Measurements from ENCODE around the gene GPRASP3.
"Not testable (repeated sequence)": the region's sequence is repeated elsewhere in the genome, so short reads cannot be mapped to it uniquely, and the experiment has no call there.

GPRASP3 gene

DNA sequence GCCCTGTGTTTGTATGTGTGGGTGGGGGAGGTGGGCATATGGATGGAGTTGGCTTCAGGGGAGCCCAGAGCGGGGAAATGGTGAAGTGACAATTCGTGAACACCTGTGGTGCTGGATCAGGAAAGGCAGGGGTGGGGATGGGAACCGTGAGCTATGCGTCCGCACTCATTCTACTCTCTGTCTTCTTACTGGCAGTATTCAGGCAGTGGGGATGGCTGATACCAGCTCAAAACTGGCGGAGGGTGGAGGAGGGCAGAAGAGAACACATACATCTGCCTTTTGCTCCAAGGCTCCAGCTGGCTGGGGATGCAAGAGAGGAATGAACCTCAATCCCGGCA, 595 bp downstream of the GPRASP3 start:
- not testable (repeated sequence) for H3K27me3 Mint-ChIP-seq (ENCODE audit: low read depth); H3K36me3 Mint-ChIP-seq (ENCODE audit: low read depth); DNase-seq (ENCODE audit: low spot score); H3K9me3 Mint-ChIP-seq; H3K27ac Mint-ChIP-seq; H3K4me1 Mint-ChIP-seq (ENCODE audit: low read depth)
- H3K4me3 Mint-ChIP-seq, result peak overlapping the region; percentile 94

- H3K27ac Mint-ChIP-seq, result no peak overlapping the region
- no peak overlapping the region for H3K4me3 Mint-ChIP-seq
- H3K27me3 Mint-ChIP-seq (ENCODE audit: low read depth), result no peaks in the 10 kb centered on the region
- H3K9me3 Mint-ChIP-seq, result no peaks in the 10 kb centered on the region
- no peak for DNase-seq (ENCODE audit: low spot score)
- H3K4me1 Mint-ChIP-seq (ENCODE audit: low read depth), result peaks cover 7% of the 10 kb centered on the region
- H3K36me3 Mint-ChIP-seq (ENCODE audit: low read depth), result no peaks in the 10 kb centered on the region
These were observed 2.9 kb downstream of the GPRASP3 start for GRCh38 chrX:102723456-102723855.

DNA sequence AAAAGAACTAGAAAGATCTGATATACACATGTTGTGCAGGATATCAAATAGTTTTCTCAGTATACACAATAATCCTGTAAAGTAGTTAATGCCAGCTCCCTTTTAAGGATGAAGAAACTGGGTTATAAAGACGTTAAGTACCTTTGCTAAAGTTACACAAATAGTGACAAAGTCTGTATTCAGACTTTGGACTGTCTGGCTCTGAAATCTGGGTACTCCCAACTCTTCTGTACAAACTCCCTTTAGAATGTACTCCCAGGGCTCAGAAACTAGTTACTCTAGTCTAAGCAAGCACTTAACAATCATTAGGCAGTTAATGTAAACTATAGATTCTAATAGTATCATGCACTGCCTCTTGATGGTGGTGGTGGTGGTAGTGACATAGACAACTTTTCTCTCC, 7.2 kb downstream of the GPRASP3 start:
- Mint-ChIP-seq H3K4me1 (ENCODE audit: low read depth) (no peaks in the 10 kb centered on the region), H3K4me3 (no peak overlapping the region), H3K36me3 (ENCODE audit: low read depth) (no peaks in the 10 kb centered on the region), H3K27me3 (ENCODE audit: low read depth) (no peaks in the 10 kb centered on the region), H3K27ac (no peak overlapping the region), H3K9me3 (no peaks in the 10 kb centered on the region)
- no peak for DNase-seq (ENCODE audit: low spot score)

DNA sequence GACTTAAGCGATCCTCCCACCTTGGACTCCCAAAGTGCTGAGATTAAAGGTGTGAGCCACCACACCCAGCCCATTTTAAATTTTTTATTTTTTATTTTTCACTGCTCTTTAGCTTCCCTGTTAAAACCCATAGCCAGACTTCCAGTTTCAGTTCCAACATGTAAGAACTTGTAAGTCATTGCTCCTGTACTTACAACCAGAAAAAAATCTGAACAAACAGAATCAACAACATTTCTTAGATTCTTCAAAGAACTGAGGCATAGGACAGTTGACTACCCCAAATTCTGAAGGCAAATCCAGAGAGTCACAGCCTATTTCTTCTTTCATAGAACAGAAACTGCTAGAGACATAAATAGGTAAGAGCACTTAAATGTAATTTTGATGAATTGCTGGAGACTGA, 8.1 kb downstream of the GPRASP3 start:
- Mint-ChIP-seq H3K9me3 (no peaks in the 10 kb centered on the region), H3K27ac (no peak overlapping the region), H3K4me3 (no peak overlapping the region), H3K36me3 (ENCODE audit: low read depth) (no peaks in the 10 kb centered on the region), H3K4me1 (ENCODE audit: low read depth) (no peaks in the 10 kb centered on the region), H3K27me3 (ENCODE audit: low read depth) (no peaks in the 10 kb centered on the region)
- no peak for DNase-seq (ENCODE audit: low spot score)

DNA sequence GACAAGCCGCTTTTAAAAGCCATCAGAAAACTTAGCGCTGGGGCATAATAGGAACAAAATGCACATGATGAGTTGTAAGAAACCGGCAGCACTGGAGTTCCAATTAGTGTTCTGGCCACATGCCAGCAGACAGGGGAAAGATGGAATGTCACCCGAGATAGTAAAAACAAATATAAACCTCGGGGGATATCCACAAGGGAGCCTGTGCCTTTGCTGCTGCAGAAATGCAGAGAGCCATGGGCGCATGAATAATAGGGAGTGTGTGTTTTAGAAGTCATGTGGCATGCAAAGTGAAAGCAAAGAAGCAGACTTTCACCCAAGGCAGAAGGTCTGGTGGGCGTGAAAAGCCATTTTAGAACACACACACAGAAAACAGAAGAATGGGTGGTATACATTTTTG, 19.1 kb downstream of the GPRASP3 start:
- Mint-ChIP-seq H3K27ac (no peak overlapping the region), H3K9me3 (no peaks in the 10 kb centered on the region), H3K4me1 (ENCODE audit: low read depth) (peaks cover 2% of the 10 kb centered on the region), H3K27me3 (ENCODE audit: low read depth) (no peaks in the 10 kb centered on the region), H3K36me3 (ENCODE audit: low read depth) (no peaks in the 10 kb centered on the region), H3K4me3 (no peak overlapping the region)
- no peak for DNase-seq (ENCODE audit: low spot score)

DNA sequence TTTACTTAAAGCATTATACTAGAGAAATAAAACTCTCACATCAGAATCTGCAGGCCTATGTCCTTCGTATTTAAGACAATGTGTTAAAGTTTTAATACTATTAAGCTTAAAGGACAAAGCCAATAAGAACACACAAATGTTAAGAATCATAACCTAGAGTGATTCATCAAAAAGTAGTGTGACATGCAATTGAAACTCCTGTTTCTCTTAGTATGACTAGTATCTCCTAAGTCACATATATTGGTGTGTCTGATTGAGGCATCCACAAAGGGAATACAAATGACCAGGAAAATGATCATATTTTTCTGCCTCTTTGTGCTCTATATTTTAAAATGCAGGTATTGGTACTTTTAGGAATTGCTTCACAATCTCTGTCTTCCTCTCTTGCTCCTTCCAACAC, 23.8 kb downstream of the GPRASP3 start:
- H3K9me3 Mint-ChIP-seq, result no peaks in the 10 kb centered on the region
- no peak for DNase-seq (ENCODE audit: low spot score)
- H3K4me3 Mint-ChIP-seq, result no peak overlapping the region
- no peak overlapping the region for H3K27ac Mint-ChIP-seq
- no peaks in the 10 kb centered on the region for H3K36me3 Mint-ChIP-seq (ENCODE audit: low read depth)
- H3K4me1 Mint-ChIP-seq (ENCODE audit: low read depth), result peaks cover 3% of the 10 kb centered on the region
- H3K27me3 Mint-ChIP-seq (ENCODE audit: low read depth), result peaks cover 2% of the 10 kb centered on the region

GRCh38 chrX:102745513-102745856, 24.9 kb downstream of the GPRASP3 start:
- peaks cover 2% of the 10 kb centered on the region for H3K27me3 Mint-ChIP-seq (ENCODE audit: low read depth)
- H3K36me3 Mint-ChIP-seq (ENCODE audit: low read depth), result no peaks in the 10 kb centered on the region
- DNase-seq (ENCODE audit: low spot score), result no peak
- H3K4me3 Mint-ChIP-seq, result peak overlapping the region; percentile 50
- H3K4me1 Mint-ChIP-seq (ENCODE audit: low read depth), result peaks cover 3% of the 10 kb centered on the region
- no peak overlapping the region for H3K27ac Mint-ChIP-seq
- H3K9me3 Mint-ChIP-seq, result no peaks in the 10 kb centered on the region

DNA sequence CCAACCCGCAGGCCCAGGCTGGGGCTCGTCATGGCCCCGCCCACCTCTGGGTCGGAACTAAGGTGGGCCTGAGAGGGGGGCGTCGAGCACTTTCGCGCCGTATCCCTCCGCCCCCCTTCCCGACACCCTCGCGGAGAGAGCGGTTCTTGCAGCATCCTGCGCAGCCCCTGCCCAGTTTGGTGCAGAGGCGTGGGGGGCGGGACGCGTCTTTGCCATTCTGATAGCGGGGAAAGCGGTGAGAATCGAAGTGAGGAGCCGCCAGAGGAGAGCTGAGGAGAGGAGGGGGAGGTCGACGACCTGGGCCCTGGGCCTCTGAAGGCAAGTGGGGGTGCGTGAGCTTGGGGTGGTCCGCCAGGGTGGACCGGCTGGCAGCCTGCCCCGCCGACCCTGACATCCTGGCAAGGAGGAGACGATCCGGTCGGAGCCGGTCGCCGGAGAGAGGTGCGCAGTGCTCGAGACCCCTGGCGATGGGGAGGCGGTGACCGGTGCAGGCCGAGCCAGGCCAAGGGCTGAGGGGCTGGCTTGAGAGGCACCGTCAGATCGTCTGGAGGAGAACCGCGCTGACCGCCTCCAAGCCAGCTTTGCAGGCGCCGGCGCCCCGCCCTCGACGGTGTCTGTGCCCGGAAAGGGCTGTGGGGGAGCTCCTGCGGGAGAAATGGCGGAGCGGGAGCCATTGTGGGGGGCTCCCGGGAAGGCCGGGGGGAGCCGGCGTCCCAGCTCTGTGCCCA, 25.5 kb downstream of the GPRASP3 start:
- H3K36me3 Mint-ChIP-seq (ENCODE audit: low read depth), result no peaks in the 10 kb centered on the region
- no peak overlapping the region for H3K27ac Mint-ChIP-seq
- H3K4me3 Mint-ChIP-seq, result peak overlapping the region; percentile 69
- peaks cover 2% of the 10 kb centered on the region for H3K27me3 Mint-ChIP-seq (ENCODE audit: low read depth)
- no peak for DNase-seq (ENCODE audit: low spot score)
- H3K9me3 Mint-ChIP-seq, result no peaks in the 10 kb centered on the region
- peaks cover 3% of the 10 kb centered on the region for H3K4me1 Mint-ChIP-seq (ENCODE audit: low read depth)

DNA sequence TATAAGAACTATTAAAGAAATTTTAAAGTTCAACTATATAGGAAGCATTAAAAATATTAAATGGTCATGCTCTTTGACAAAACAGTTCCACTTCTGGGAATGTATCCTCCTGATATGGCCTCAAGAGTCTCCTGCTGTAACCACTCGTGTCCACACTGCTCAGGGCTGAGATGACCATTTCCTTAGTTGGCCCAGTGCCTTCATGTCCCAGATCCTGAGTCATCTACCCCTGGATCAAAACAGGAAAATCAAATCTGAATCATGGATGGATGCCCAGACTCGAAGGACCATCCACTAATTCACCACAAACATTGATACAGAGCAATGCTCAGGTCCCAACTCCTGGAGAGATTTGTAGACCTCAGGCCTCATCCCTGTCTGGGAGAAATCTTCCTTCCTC, 44.7 kb downstream of the GPRASP3 start:
- no peak overlapping the region for H3K4me3 Mint-ChIP-seq
- no peaks in the 10 kb centered on the region for H3K27me3 Mint-ChIP-seq (ENCODE audit: low read depth)
- no peak for DNase-seq (ENCODE audit: low spot score)
- H3K27ac Mint-ChIP-seq, result no peak overlapping the region
- no peaks in the 10 kb centered on the region for H3K9me3 Mint-ChIP-seq
- peaks cover 2% of the 10 kb centered on the region for H3K36me3 Mint-ChIP-seq (ENCODE audit: low read depth)
- peaks cover 4% of the 10 kb centered on the region for H3K4me1 Mint-ChIP-seq (ENCODE audit: low read depth)

GRCh38 chrX:102765809-102766208, 45.3 kb downstream of the GPRASP3 start:
- no peak overlapping the region for H3K27ac Mint-ChIP-seq
- peaks cover 4% of the 10 kb centered on the region for H3K4me1 Mint-ChIP-seq (ENCODE audit: low read depth)
- H3K9me3 Mint-ChIP-seq, result no peaks in the 10 kb centered on the region
- DNase-seq (ENCODE audit: low spot score), result no peak
- H3K4me3 Mint-ChIP-seq, result no peak overlapping the region
- no peaks in the 10 kb centered on the region for H3K27me3 Mint-ChIP-seq (ENCODE audit: low read depth)
- H3K36me3 Mint-ChIP-seq (ENCODE audit: low read depth), result peaks cover 2% of the 10 kb centered on the region

DNA sequence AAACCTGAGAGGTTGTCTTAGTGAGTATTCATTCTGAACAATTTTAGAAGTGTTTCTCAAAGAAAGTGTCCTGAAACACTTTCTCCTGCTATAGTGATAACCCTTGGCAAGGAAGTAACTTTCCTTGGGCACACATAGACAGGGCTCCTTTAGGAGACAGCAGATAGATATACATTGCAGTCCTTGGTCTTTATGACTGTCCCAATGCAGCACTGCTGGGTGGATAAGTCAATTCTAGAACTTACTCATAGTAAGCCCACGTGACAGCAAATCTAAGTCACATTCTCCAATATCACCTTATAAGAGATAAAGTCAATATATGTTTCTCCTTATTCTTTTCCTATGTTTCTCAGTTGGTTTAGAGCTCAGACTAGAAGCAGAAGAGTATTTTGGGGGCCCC, 46.7 kb downstream of the GPRASP3 start:
- Mint-ChIP-seq H3K9me3 (no peaks in the 10 kb centered on the region), H3K27ac (no peak overlapping the region), H3K4me3 (no peak overlapping the region), H3K27me3 (ENCODE audit: low read depth) (no peaks in the 10 kb centered on the region), H3K4me1 (ENCODE audit: low read depth) (peaks cover 7% of the 10 kb centered on the region), H3K36me3 (ENCODE audit: low read depth) (peaks cover 2% of the 10 kb centered on the region)
- DNase-seq (ENCODE audit: low spot score), result no peak

DNA sequence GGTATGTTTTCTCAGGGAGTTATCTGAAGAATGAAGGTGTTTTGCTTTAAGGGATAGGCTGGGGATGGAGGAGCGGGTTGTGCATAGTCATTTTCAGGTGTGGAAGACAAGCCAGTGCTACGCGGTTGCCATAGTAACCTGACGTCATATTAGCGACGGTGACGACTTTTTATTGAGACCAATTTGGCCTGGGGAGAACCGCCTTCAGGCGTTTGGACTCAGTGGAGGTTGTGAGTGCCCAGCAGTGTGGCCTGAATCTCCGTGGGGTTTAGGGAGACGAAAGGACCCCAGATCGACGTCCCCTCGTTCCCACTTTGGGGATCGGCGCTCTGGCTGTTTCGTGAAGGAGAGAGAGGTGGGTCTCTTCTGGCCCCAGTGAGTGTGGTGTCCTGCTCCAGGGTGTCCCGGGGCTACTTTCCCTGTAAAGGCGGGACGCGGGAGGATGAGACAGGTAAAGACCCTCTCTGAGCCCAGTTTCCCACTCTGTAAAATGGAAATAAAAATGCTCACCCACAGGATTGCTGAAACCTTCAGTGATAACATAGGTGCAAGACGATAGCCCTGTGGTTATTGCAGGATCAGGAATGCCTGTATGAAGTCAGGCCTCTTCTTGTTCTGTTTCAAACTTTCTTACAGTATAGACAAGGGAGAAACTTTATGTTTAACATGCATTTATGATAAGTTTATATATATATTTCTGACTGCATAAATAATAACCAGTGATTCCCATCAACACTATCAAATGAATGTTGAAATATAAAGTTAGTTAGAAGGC, 48.6 kb downstream of the GPRASP3 start:
- Mint-ChIP-seq H3K4me1 (ENCODE audit: low read depth) (peaks cover 7% of the 10 kb centered on the region), H3K9me3 (no peaks in the 10 kb centered on the region), H3K36me3 (ENCODE audit: low read depth) (peaks cover 2% of the 10 kb centered on the region), H3K27me3 (ENCODE audit: low read depth) (no peaks in the 10 kb centered on the region), H3K4me3 (peak overlapping the region; percentile 99), H3K27ac (peak overlapping the region; percentile 99)
- peak; percentile 76 for DNase-seq (ENCODE audit: low spot score)

Data from T-helper 2 cell treated with Interferon-gamma antibody and Interleukin-4, amounts not matched to agents 5 μg/mL and 100 μg/mL, for 36 hours (primary cell).